GM12864 (cell line): ENCODE results near the gene PRKG1.

Experiments used
- DNase-seq: peaks from one replicate; pipeline ENCODE4 v3.0.0-alpha.2; 2011; ENCODE audit warnings: low read depth
- H3K4me3 ChIP-seq: 2 replicates; pipeline ENCODE4 v1.5.1; 2011; ENCODE audit warnings: mild to moderate bottlenecking, low read depth, low read length, control low read depth
- CTCF ChIP-seq: IDR thresholded peaks from 2 replicates; pipeline ENCODE4 v1.5.1; 2011; ENCODE audit warnings: low read depth, mild to moderate bottlenecking, moderate library complexity, low read length, control low read depth, inconsistent platforms; ENCODE audit errors: missing control alignments

PRKG1 gene

GRCh38 chr10:52331638-52332364, 1257.5 kb downstream of the PRKG1 start:
- no peak for TF ChIP-seq CTCF
- H3K4me3 ChIP-seq = no peak overlapping the region
- DNase-seq = no peak

GRCh38 chr10:52332815-52333214, 1258.5 kb downstream of the PRKG1 start:
- DNase-seq = no peak
- no peak overlapping the region for H3K4me3 ChIP-seq
- TF ChIP-seq CTCF = no peak

GRCh38 chr10:52334595-52334994, 1260.3 kb downstream of the PRKG1 start:
- DNase-seq = no peak
- TF ChIP-seq CTCF = no peak
- H3K4me3 ChIP-seq = no peak overlapping the region

GRCh38 chr10:52335665-52336064, 1261.4 kb downstream of the PRKG1 start:
- TF ChIP-seq CTCF = no peak
- DNase-seq = no peak

GRCh38 chr10:52337225-52337624, 1262.9 kb downstream of the PRKG1 start:
- DNase-seq = no peak
- no peak for TF ChIP-seq CTCF
- no peak overlapping the region for H3K4me3 ChIP-seq

More at GRCh38 chr10:52335665-52336064, 1261.4 kb downstream of the PRKG1 start:
- H3K4me3 ChIP-seq = no peak overlapping the region

- no peak for DNase-seq
- TF ChIP-seq CTCF = no peak
Measured at GRCh38 chr10:52343439-52343838, 1269.2 kb downstream of the PRKG1 start.

More at GRCh38 chr10:52343439-52343838, 1269.2 kb downstream of the PRKG1 start:
- H3K4me3 ChIP-seq = no peak overlapping the region
